AG04450 (cell line): ENCODE data around the gene LCN12. TPM values are rescaled to one million over a fixed set of nuclear protein-coding genes. Genes with fewer than 3 reads are reported as not detected.

Experiments used
- CTCF ChIA-PET: fragments of 300-600, 350-600 bp; formaldehyde crosslinking; extraction: SDS; loops from one replicate; lab custom pipeline; 2022; ENCODE audit warnings: antibody characterized with exemption, inconsistent platforms; lab: Charles Lee
- POLR2A ChIA-PET: fragments of 350-600 bp; formaldehyde crosslinking; extraction: SDS; loops from one replicate; lab custom pipeline; 2021; ENCODE audit warnings: antibody characterized with exemption, inconsistent platforms; lab: Yijun Ruan, JAX
- DNase-seq: peaks from one replicate; pipeline ENCODE4 v3.0.0-alpha.2; 2011; ENCODE audit warnings: low read depth, low spot score
- H3K27ac ChIP-seq: one replicate; pipeline ENCODE4 v1.5.1; 2012; ENCODE audit warnings: low read depth, low read length, control low read depth
- H3K27me3 ChIP-seq: one replicate; pipeline ENCODE4 v1.6.0; 2012; ENCODE audit warnings: low read length; ENCODE audit not compliant: control insufficient read depth, insufficient read depth
- H3K4me3 ChIP-seq: 2 replicates; pipeline ENCODE4 v1.5.1; 2011; ENCODE audit warnings: mild to moderate bottlenecking, low read depth, low read length, control low read depth
- H3K9me3 ChIP-seq: 2 replicates; pipeline ENCODE4 v1.5.1; 2012; ENCODE audit warnings: low read length; ENCODE audit not compliant: control insufficient read depth, insufficient read depth
- polyA plus RNA-seq: library from polyadenylated mRNA; depleted of rRNA; stranded (reverse); fragments of >200 nt; gene quantifications from 2 replicates; pipeline ENCODE4 v1.2.3, GENCODE V29; 2011
- TF ChIP-seq, protein P1 (sequence below): IDR thresholded peaks from 2 replicates; pipeline ENCODE4 v1.5.1; 2011; ENCODE audit warnings: low read depth, low read length, control low read depth, inconsistent platforms

LCN12 gene
- polyA plus RNA-seq, 1 experiment, result not detected

- no peaks in the 10 kb centered on the region; the same call in 1 of the 2 replicates for H3K9me3 ChIP-seq
- POLR2A ChIA-PET, result no interaction called here
- TF ChIP-seq, protein P1, sequence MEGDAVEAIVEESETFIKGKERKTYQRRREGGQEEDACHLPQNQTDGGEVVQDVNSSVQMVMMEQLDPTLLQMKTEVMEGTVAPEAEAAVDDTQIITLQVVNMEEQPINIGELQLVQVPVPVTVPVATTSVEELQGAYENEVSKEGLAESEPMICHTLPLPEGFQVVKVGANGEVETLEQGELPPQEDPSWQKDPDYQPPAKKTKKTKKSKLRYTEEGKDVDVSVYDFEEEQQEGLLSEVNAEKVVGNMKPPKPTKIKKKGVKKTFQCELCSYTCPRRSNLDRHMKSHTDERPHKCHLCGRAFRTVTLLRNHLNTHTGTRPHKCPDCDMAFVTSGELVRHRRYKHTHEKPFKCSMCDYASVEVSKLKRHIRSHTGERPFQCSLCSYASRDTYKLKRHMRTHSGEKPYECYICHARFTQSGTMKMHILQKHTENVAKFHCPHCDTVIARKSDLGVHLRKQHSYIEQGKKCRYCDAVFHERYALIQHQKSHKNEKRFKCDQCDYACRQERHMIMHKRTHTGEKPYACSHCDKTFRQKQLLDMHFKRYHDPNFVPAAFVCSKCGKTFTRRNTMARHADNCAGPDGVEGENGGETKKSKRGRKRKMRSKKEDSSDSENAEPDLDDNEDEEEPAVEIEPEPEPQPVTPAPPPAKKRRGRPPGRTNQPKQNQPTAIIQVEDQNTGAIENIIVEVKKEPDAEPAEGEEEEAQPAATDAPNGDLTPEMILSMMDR, result no peak
- no peak for DNase-seq
- CTCF ChIA-PET, result interaction anchor here (1.4 kb wide), 1 partner anchor 139 kb away, joined by 3 read pairs; no protein-coding TSS in a partner anchor
- H3K27ac ChIP-seq, result no peak overlapping the region
- H3K4me3 ChIP-seq, result no peak overlapping the region
- no peaks in the 10 kb centered on the region for H3K27me3 ChIP-seq
These were observed 25.3 kb upstream of the LCN12 start for GRCh38 chr9:136926749-136927148.

DNA sequence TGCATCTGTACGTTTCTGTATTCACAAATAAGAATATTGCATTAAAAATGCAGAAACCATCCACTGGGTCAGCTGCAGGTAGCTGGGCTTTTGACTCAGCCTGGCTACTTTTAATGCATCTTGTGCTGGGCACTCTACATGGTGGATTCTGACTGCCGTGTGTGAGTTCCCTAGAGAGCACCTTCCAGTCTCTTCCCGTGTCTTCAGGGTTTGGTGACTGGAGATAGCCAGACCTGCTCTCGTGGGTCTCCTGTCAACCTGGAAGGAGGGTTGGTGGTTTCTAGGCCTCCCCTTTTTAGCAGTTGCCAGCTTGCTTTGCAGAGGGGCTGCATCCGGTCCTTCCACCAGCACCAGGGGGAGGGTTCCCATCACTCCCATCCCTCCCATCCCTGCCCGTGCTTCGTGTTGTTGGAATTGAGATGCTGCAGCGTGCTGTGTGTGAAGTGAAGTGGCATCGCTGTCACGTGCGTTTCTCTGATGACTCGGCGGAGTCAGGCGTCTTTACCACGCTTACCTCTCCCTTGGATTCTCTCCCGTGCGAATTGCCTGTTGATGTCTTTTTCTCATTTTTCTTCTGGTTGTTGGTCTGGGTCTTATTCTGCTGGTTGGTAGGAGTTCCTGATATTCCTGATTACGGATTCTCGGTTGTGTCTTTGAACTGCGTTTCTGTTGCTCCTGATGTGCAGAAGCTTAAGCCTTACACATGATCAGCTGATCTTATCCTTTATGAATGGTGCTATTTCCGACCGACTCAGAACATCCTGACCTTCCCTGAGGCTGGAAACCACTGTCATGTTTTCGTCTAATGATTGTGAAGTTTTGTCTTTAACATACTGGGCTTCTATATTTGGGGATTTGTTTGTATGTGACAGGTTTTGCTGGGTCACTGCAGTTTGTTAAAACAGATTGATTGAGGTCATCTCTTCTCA lies 24.5 kb upstream of the LCN12 start:
- H3K9me3 ChIP-seq, result no peaks in the 10 kb centered on the region; the same call in 1 of the 2 replicates
- no peaks in the 10 kb centered on the region for H3K27me3 ChIP-seq
- TF ChIP-seq, protein P1, result no peak
- H3K4me3 ChIP-seq, result no peak overlapping the region
- H3K27ac ChIP-seq, result no peak overlapping the region
- ChIA-PET CTCF (no interaction called here), POLR2A (no interaction called here)
- no peak for DNase-seq

GRCh38 chr9:136928591-136928990 lies 23.5 kb upstream of the LCN12 start:
- CTCF ChIA-PET, result no interaction called here
- POLR2A ChIA-PET, result no interaction called here
- DNase-seq, result no peak
- H3K27ac ChIP-seq, result no peak overlapping the region
- no peak overlapping the region for H3K4me3 ChIP-seq
- TF ChIP-seq, protein P1, result no peak
- H3K9me3 ChIP-seq, result no peaks in the 10 kb centered on the region; the same call in 1 of the 2 replicates
- no peaks in the 10 kb centered on the region for H3K27me3 ChIP-seq

DNA sequence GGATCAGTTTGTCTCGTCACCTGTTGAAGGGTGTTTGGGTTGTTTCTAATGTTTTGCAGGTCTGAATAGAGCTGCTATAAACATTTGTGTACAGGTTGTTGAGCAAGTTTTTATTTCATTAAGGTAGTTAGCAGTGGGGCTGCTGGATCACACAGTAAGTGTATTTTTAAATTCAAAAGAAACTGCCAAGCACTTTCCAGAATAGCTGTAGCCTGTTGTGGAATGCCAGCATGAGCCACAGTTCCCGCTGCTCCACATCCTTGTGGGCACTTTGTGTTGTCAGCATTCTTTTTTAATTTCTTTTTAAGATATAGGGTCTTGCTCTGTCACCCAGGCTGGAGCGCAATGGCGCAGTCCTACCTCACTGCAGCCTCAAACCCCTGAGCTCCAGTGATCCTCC lies 22.1 kb upstream of the LCN12 start:
- Histone ChIP-seq H3K9me3 (no peaks in the 10 kb centered on the region; the same call in none of the 2 replicates), H3K27me3 (no peaks in the 10 kb centered on the region), H3K27ac (no peak overlapping the region), H3K4me3 (no peak overlapping the region)
- no peak for DNase-seq
- POLR2A ChIA-PET, result no interaction called here
- CTCF ChIA-PET, result no interaction called here
- TF ChIP-seq, protein P1, result no peak

DNA sequence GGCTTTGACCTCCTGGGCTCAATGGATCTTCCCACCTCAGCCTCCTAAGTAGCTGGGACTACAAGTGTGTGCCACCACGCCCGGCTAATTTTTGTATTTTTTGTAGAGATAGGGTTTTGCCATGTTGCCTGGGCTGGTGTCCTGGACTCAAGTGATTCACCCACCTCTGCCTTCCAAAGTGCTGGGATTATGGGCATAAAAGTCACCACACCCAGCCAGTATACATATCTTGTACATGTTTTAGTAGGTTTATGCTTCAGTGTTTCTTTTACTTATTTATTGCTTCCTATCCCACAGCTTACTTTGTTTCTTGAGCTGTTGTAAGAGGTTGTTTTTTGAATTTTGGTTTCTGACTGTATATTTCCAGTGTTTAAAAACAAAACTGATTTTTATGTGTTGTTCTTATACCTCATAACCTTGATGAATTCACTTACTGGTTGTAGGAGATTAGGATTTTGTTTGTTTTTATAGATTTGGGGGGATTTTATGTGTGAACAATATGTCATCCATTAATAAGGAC lies 20.4 kb upstream of the LCN12 start:
- TF ChIP-seq, protein P1, result no peak
- CTCF ChIA-PET, result no interaction called here
- POLR2A ChIA-PET, result interaction anchor here (0.7 kb wide), 1 partner anchor 11 kb away, joined by 6 read pairs; no protein-coding TSS in a partner anchor
- Histone ChIP-seq H3K4me3 (no peak overlapping the region), H3K27ac (no peak overlapping the region), H3K9me3 (no peaks in the 10 kb centered on the region; the same call in none of the 2 replicates), H3K27me3 (no peaks in the 10 kb centered on the region)
- no peak for DNase-seq
